GM23338 (cell line): Measurements from ENCODE around the gene FHL2.

ENCODE experiments used
- CREB1 ChIP-seq: fragments of 250-450 bp; sonication (Bioruptor Pico); IDR thresholded peaks from 2 replicates; pipeline ENCODE4 v1.5.0; 2020; ENCODE audit warnings: low read depth, mild to moderate bottlenecking, moderate library complexity
- EZH2 ChIP-seq: fragments of 200-600 bp; sonication (generic); IDR thresholded peaks from one replicate; pipeline ENCODE4 v1.8.0; 2017; ENCODE audit warnings: antibody characterized with exemption, mild to moderate bottlenecking, low read depth; ENCODE audit not compliant: unreplicated experiment
- EZH2phosphoT487 ChIP-seq: fragments of 200-600 bp; sonication (generic); IDR thresholded peaks from one replicate; pipeline ENCODE4 v1.8.1; 2018; ENCODE audit warnings: antibody characterized with exemption; ENCODE audit not compliant: unreplicated experiment
- JUNB ChIP-seq: IDR thresholded peaks from one replicate; pipeline ENCODE4 v1.6.1; 2016; ENCODE audit warnings: antibody characterized with exemption; ENCODE audit not compliant: unreplicated experiment
- NANOG ChIP-seq: IDR thresholded peaks from 2 replicates; pipeline ENCODE4 v1.6.1; 2016; ENCODE audit warnings: antibody characterized with exemption, borderline replicate concordance
- POLR2AphosphoS5 ChIP-seq: IDR thresholded peaks from 2 replicates; pipeline ENCODE4 v1.6.1; 2016; ENCODE audit warnings: antibody characterized with exemption, low read depth
- ZNF331 ChIP-seq: fragments of 250-450 bp; sonication (Bioruptor Pico); IDR thresholded peaks from 2 replicates; pipeline ENCODE4 v1.5.0; 2020; ENCODE audit warnings: low read depth, mild to moderate bottlenecking, moderate library complexity
- TF ChIP-seq, protein P1 (sequence below), 2 experiments: fragments of 200-600 bp in 1 of 2; sonication (generic) in 1 of 2; conservative IDR thresholded peaks; 2 replicates each; pipeline versions ENCODE4 v1.5.1 to v1.6.1; 2016 to 2017; ENCODE audit warnings: antibody characterized with exemption in 2 of 2, low read depth in 2 of 2, mild to moderate bottlenecking in 2 of 2, moderate library complexity in 1 of 2
- TF ChIP-seq, protein P2 (sequence below): IDR thresholded peaks from one replicate; pipeline ENCODE4 v1.6.1; 2018; ENCODE audit warnings: antibody characterized with exemption; ENCODE audit not compliant: unreplicated experiment
- TF ChIP-seq, protein P3 (sequence below): IDR thresholded peaks from 2 replicates; pipeline ENCODE4 v1.6.1; 2016; ENCODE audit warnings: antibody characterized with exemption

GRCh38 chr2:105369777-105370690, 28.8 kb downstream of the FHL2 start:
- TF ChIP-seq, protein P1, sequence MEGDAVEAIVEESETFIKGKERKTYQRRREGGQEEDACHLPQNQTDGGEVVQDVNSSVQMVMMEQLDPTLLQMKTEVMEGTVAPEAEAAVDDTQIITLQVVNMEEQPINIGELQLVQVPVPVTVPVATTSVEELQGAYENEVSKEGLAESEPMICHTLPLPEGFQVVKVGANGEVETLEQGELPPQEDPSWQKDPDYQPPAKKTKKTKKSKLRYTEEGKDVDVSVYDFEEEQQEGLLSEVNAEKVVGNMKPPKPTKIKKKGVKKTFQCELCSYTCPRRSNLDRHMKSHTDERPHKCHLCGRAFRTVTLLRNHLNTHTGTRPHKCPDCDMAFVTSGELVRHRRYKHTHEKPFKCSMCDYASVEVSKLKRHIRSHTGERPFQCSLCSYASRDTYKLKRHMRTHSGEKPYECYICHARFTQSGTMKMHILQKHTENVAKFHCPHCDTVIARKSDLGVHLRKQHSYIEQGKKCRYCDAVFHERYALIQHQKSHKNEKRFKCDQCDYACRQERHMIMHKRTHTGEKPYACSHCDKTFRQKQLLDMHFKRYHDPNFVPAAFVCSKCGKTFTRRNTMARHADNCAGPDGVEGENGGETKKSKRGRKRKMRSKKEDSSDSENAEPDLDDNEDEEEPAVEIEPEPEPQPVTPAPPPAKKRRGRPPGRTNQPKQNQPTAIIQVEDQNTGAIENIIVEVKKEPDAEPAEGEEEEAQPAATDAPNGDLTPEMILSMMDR (conservative IDR thresholded peaks at IDR 0.05; ENCODE audit: low read depth in 2 of 2), result peak; percentile 74 to 94
- TF ChIP-seq CREB1 (CRISPR knock-in tag) (no peak), POLR2AphosphoS5 (no peak), EZH2 (no peak), JUNB (no peak), EZH2phosphoT487 (no peak), ZNF331 (CRISPR knock-in tag) (no peak), NANOG (no peak)
- TF ChIP-seq, protein P2, sequence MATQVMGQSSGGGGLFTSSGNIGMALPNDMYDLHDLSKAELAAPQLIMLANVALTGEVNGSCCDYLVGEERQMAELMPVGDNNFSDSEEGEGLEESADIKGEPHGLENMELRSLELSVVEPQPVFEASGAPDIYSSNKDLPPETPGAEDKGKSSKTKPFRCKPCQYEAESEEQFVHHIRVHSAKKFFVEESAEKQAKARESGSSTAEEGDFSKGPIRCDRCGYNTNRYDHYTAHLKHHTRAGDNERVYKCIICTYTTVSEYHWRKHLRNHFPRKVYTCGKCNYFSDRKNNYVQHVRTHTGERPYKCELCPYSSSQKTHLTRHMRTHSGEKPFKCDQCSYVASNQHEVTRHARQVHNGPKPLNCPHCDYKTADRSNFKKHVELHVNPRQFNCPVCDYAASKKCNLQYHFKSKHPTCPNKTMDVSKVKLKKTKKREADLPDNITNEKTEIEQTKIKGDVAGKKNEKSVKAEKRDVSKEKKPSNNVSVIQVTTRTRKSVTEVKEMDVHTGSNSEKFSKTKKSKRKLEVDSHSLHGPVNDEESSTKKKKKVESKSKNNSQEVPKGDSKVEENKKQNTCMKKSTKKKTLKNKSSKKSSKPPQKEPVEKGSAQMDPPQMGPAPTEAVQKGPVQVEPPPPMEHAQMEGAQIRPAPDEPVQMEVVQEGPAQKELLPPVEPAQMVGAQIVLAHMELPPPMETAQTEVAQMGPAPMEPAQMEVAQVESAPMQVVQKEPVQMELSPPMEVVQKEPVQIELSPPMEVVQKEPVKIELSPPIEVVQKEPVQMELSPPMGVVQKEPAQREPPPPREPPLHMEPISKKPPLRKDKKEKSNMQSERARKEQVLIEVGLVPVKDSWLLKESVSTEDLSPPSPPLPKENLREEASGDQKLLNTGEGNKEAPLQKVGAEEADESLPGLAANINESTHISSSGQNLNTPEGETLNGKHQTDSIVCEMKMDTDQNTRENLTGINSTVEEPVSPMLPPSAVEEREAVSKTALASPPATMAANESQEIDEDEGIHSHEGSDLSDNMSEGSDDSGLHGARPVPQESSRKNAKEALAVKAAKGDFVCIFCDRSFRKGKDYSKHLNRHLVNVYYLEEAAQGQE, result no peak
- TF ChIP-seq, protein P3, sequence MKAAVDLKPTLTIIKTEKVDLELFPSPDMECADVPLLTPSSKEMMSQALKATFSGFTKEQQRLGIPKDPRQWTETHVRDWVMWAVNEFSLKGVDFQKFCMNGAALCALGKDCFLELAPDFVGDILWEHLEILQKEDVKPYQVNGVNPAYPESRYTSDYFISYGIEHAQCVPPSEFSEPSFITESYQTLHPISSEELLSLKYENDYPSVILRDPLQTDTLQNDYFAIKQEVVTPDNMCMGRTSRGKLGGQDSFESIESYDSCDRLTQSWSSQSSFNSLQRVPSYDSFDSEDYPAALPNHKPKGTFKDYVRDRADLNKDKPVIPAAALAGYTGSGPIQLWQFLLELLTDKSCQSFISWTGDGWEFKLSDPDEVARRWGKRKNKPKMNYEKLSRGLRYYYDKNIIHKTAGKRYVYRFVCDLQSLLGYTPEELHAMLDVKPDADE, result no peak
